Measurements from ENCODE around the gene LILRB1. TPM values are rescaled to one million over a fixed set of nuclear protein-coding genes. Genes with fewer than 3 reads are reported as not detected.
"Not testable (repeated sequence)": the region's sequence is repeated elsewhere in the genome, so short reads cannot be mapped to it uniquely, and the experiment has no call there.

The LILRB1 gene
- polyA plus RNA-seq, 10 donors, result 0.83 to 2.4 (median 1.4) TPM

DNA sequence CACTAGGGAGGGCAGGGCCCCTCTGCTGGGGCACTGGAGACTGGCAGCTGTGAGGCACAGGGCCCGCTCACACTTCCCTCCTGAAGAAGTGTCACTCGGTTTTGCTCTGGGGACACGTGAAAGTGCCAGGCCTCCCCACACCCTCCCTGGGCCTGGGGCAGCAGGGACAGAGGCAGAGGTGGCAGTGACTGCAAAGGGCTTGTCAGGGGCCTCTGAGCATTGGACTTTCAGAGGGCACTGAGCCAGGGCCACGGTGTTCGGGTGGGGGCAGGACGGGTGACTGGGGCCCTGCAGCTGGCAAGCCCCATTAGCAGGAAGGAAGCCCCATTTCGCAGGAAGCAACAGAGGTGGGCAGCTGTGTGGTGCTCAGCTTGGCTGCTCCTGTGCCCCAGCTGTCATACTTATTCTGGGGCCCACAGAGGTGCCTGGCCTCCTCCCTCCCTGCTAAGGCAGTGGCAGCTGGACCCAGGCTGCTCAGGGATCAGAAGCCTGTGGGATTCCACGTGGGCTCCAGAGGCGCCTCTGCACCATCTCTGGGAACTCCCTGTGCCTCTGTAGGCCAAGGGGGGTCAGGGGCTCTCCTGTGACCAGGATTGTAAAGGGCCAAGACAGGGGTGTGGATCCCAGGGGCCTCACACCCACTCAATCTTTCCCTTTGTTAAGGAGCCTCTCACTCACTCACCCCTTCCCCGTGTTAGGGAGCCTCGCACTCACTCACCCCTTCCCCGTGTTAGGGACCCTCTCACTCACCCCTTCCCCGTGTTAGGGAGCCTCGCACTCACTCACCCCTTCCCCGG lies 5.2 kb upstream of the LILRB1 start:
- DNase-seq, result not testable (repeated sequence)

DNA sequence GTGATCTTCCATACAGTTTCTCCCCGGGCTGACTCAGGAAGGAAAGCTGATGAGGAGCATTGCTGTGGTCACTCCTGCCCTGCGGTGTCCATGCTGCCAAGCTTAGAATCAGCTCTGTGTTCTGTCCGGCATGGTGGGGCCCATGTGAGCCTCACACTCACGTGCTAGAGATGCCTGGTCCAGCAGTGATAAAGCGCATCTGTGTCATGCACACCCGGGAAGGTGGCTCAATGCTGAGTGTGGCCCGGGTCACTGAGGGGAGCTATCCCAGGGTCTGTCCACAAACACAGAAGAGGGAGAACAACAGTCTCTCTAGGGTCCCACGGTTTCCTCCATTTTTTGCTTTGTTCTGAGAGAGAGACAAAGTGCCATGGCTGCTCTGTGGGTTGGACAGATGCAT lies 3.5 kb upstream of the LILRB1 start:
- DNase-seq, result no peak

DNA sequence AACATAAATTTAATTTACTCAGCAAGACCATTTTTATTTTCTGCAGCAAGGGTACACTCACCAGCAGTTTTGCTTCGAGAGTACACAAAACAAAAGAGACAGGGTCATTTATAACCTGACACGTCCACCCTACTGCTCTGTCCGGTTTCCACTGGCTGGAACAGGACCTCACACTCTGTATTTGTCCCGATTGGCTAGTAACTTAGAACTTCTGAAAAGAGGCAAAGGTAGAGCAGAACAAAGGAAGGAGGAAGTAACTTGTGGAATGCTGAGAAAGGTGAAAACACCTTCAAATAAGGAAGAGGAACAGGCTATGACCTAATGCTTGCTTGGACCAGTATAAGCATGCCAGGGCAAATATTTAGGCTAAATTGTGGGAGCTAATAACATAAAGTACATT lies 2.4 kb upstream of the LILRB1 start:
- not testable (repeated sequence) for DNase-seq

DNA sequence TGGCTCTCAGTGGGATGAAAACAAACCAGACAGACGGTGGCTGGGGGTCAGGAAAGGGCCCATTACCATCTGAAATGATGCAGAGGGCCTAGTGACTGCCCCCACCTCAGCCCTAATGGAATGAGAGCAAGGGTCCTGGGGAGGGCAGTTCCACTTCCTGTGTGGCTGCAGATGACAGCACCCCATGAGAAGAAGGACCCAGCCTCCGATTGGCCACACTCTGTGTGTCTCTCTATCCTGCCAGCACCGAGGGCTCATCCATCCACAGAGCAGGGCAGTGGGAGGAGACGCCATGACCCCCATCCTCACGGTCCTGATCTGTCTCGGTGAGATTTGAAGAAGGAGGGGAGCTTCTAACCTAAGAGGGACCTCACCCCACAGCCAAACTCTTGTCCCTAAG lies 498 bp downstream of the LILRB1 start:
- DNase-seq, result peak in 1 of 3 donors; percentile 12

DNA sequence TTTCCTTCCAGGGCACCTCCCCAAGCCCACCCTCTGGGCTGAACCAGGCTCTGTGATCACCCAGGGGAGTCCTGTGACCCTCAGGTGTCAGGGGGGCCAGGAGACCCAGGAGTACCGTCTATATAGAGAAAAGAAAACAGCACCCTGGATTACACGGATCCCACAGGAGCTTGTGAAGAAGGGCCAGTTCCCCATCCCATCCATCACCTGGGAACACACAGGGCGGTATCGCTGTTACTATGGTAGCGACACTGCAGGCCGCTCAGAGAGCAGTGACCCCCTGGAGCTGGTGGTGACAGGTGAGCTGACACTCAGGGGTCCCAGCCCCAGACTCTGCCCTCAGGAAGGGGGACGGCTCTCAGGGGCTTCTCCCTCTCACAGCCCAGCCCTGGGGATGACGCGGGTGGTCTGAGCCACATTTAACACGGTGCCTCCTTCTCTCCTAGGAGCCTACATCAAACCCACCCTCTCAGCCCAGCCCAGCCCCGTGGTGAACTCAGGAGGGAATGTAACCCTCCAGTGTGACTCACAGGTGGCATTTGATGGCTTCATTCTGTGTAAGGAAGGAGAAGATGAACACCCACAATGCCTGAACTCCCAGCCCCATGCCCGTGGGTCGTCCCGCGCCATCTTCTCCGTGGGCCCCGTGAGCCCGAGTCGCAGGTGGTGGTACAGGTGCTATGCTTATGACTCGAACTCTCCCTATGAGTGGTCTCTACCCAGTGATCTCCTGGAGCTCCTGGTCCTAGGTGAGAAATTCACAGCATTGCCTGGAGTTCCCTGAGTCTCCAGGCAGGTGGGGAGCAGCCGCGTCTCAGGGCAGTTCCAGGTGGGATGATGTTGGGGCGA lies 1.4 kb downstream of the LILRB1 start:
- DNase-seq, result not testable (repeated sequence)

DNA sequence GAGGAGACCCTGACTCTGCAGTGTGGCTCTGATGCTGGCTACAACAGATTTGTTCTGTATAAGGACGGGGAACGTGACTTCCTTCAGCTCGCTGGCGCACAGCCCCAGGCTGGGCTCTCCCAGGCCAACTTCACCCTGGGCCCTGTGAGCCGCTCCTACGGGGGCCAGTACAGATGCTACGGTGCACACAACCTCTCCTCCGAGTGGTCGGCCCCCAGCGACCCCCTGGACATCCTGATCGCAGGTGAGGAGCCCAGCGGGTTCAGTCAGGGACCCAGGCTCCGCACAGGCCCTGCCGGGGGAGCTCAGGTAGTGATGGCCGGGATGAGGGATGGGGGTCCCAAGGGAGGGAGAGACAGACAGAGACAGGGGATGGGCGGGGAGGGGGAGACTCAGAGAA lies 2.2 kb downstream of the LILRB1 start:
- DNase-seq, result not testable (repeated sequence)

DNA sequence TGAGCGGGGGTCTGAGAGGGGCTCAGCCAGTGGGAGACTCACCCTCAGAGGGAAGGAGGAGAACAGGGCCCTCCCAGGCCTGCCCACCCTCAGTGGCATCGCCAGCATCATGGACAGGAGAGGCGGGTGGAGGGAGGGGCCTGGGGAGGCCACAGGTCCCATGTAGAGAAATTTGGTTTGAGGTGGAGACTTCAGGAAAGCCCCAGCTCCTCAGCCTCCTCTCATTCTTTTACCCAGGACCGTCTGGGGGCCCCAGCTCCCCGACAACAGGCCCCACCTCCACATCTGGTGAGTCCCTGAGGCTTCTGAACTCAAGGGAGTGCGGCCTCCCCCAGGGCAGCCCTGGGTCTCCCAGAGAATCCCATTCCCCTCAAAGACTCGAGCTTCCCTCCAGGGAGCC lies 3.1 kb downstream of the LILRB1 start:
- DNase-seq, result no peak

DNA sequence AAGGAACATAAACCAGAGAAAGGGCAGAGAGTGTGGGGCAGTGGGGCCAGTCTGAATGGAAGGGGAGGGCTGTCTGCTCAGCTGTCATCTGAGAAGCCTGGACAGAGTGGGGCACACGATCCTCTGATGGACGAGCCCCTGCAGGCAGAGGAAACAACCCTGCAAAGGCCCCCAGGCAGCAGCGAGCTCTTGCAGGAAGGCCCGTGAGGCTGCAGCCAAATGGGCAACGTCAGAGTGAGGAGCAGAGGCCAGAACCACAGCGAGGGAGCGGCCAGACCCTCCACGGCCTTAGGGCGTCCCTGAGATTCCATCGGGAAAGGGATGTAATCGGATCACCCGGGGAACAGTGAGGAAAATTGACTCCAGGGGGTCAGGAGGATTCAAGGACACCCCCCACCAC lies 5.8 kb downstream of the LILRB1 start:
- DNase-seq, result not testable (repeated sequence)

DNA sequence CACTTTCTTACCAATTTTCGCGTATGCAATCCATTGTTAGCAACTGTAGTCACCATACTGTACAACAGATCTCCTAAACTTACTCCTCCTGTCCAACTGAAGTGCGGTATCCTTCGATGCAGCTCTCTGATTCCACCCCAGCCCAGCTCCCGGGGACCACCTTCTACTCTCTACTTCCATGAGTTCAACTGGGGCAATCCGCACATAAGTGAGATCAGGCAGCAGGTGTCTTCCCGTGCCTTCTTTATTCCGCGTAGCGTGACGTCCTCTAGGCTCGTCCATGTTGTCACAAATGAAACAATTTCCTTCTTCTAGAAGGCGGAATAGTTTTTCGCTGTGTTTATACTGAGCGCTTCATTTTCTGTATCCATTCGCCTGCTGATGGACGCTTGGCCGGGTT lies 8.4 kb downstream of the LILRB1 start:
- no peak for DNase-seq

DNA sequence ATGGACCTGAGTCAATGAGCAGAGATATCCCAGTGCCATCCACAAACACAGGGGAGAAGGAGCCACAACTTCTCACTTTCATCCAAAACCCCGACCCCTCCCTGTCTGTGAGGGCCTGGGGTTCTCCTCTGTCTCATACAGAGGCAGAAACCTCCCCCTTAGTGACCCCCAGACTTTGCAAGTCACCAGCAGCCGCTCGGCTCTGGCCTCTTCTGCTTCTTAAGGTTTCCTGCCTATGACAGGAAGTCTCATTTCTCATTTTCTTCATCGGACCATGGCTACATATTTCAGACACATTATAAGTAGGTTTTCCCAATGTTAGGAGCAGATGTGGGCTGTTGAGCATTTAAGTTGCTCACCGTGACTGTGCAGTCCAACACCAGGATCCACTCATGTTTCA lies 12.7 kb downstream of the LILRB1 start:
- DNase-seq, result peak in 1 of 3 donors; percentile 3

DNA sequence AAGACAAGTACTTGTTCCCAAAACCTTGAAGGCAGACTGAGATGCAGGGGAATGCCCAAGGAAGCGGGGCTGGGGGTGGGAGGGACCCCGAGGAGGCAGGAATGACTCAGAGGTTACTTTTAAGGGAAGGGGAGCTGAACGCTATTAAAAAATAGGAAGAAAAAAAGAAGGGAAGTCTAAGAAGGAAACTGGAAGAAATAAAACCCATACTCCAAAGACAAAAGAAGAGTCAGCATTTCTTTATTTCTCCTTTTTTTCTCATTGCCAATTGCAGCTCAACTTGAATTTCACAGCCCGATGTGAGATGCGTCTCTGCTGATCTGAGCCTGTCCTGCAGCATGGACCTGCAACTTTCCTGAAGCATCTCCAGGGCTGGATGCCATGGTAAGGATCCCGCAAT lies 13.3 kb downstream of the LILRB1 start:
- DNase-seq, result not testable (repeated sequence)

DNA sequence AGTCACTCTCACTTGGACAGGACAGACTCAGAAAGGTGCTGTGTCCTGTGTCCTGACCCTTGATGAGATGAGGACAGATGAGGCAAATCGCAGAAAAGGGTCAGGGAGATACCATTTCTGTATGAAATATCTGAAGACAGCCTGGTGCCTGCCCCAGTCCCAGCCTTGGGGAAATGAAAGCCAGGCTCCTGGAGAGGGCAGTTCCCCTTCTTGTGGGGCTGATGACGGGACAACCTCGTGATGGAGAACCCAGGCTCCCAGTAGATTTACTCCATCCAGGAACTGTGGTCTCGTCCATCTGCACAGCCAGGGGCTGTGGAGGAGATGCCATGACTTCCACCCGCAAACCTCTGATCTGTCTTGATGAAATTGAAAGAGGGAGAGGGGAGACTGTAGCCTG lies 13.8 kb downstream of the LILRB1 start:
- peak in 1 of 3 donors; percentile 17 for DNase-seq

DNA sequence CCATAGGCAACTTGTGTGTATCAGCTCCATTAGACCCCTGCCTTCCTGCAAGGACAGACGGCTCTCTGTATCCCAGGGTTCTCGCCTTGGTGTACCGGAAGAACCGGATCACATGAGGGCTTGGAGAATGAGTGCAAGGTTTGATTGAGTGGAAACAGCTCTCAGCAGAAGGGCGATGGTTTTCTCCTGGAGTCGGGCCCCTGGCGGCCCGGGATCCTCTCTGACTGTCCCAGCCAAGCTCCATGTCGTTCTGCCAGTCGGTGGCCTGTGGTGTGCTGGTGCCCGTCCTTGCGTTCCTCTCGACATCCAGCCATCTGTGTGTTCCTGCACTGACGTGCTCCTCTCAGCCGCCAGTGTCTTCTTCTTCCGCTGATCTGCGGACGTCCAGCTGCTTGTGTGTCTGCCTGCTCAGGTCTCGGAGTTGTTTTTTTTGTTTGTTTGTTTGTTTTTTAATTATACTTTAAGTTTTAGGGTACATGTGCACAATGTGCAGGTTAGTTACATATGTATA lies 16.1 kb downstream of the LILRB1 start:
- DNase-seq, result no peak

DNA sequence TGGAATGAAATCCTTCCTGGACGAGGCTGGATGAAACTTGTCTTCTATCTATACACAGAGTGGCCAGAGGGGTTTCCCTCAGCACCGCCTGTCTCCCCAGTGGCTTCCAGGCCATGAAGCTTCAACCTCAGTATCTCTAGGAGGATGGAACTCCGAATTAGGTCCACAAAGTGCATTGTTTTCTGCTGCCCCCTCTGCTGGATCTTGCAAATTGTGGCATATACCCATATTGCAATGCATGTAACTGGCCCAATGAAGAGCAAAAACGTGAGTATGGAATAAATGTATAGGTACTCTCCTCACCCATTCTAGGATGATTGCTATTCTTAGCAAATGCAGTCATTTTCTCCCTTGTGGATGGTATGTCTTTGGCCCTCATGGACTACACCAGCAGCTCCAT lies 17.8 kb downstream of the LILRB1 start:
- no peak for DNase-seq

DNA sequence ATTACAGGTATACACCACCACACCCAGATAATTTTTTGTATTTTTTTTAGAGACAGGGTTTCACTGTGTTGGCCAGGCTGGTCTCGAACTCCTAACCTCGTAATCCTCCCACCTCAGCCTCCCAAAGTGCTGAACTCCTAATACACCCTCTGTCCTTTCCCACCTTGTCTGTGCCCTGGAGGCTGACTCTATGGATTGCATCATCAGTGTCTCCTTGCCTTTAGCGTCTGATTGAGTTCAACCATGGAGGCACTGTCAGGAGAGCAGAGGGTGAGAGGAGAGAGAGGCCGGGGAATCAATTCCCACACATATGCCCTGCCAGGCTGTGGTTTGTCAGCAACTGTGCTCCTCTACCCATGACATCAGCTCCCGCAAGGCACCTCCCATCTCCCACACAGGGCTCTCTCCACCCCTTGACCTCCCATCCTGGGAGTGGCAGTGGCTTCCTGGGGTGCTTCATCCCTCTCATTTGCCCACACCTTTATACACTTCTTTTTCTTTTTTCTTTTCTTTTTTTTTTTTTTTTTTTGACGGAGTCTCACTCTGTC lies 19.9 kb downstream of the LILRB1 start:
- DNase-seq, result no peak

DNA sequence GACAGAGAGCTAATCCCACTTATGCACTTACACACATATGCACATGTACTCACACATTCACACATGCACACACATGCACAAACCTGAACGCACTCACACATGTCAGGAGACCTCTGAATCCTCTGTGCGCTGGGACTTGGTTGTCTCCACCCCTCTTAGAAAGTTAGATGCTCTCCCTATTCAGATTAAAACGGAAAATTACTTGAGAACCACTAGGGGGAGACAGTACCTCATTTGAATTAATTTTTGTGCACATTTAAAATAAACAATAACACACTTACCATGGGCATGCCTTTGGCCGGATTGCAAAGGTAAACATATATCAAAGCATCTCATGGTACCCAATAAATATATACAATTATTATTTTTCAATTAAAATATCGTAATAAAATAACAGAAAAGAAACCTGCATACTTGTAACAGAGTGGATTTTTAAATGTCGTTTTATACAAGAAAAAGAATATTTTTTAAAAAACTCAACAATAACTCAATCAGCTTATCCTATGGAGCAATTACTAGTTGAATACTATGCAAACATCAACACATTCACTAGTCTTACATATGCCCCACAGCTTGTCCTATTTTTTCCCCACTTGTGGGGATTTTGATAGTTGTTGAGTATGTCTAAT lies 23.0 kb downstream of the LILRB1 start:
- DNase-seq, result peak in 1 of 3 donors; percentile 18

DNA sequence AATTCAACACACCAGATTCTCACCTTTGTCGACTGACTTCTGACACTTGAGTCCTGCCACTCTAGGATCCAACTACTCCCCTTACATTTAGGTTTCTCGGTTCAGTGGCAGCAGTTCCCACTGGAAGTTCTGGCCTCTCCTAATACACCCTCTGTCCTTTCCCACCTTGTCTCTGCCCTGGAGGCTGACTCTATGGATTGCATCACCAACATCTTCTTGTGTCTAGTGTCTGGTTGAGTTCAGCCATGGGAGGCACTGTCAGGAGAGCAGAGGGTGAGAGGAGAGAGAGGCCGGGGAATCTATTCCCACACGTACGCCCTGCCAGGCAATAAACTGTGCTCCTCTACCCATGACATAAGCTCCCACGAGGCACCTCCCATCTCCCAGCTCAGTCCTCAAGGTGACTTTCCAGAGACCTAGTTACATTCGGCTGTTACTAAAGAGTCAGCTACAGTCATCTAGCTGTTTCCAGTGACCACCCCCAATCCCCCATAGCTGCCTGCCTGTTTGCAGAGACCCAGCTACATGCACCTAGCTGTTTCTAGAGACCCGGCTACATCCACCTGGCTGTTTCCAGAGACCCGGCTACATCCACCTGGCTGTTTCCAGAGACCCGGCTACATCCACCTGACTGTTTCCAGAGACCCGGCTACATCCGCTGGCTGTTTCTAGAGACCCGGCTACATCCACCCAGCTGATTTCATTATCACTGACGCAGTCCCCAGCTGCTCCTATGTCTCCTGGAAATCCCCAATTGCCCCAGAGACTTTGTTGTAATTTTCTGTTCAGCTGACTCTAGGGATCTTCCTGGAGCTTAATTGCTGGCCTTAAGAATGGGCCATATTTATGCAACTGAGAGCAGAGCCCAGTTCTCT lies 24.4 kb downstream of the LILRB1 start:
- no peak for DNase-seq

DNA sequence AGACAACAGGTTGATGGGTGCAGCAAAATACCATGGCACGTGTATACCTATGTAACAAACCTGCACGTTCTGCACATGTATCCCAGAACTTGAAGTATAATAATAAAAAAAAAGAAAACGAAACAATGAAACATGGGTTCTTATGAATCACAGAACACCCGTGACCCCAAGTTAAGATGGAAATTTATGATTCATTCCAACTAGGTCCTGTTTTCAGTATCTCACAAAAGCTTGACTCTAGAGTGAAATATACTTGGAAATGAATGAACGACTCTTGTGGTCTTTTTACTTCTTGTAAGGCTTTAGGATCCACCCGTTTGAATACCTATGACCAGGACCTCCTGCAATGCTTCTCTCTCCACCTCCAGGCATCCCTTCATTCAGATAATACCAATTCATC lies 29.0 kb downstream of the LILRB1 start:
- no peak for DNase-seq

DNA sequence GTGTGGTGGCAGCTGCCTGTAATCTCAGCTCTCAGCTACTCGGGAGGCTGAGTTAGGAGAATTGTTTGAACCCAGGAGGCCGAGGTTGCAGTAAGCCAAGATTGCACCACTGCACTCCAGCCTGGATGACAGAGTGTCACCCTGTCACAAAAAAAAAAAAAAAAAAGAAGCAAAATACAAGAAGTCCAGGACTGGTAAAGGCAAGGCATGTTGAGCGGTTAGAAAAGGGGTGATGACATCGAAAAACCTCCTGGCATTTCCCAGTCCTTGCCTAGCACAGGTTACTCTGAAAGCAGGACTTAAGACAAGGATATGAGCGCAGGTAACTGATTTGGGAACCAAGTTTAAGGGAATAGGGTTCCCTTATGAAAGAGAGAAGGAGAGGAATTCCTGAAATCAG lies 30.0 kb downstream of the LILRB1 start:
- no peak for DNase-seq

DNA sequence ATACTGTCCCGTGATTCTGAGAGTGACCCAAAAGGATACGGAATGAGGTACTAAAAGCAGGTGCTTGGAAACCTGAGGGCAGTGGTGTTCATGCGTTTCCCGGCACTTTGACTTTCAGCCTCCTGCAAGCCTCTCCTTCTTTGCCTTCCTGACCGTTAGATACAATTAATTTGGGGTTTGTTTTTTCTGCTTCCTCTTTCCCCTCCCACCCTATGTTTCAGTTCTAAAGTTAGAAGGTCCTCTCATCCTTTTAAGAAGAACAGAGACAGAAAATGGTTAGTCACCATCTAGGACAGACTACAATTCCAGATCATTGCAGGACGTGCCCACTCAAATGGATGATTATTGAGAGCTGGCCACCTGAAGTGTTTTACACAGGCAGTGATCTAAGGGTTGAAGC lies 30.7 kb downstream of the LILRB1 start:
- peak in 1 of 3 donors; percentile 3 for DNase-seq
